Measurements from ENCODE around the gene AKR1E2. TPM values are rescaled to one million over a fixed set of nuclear protein-coding genes. Genes with fewer than 3 reads are reported as not detected.

The AKR1E2 gene
- total RNA-seq, 1 donor from 2014 or later = 0.53 TPM

GRCh38 chr10:4867520-4868356 is 41.7 kb downstream of the AKR1E2 start:
- TF ChIP-seq CTCF (IDR thresholded peaks at IDR 0.05) = no peak
- intact Hi-C loops (cut with DNase I) = loop anchor here (5.0 kb wide), 1 partner anchor 70 kb away; no protein-coding TSS in a partner anchor
- DNase-seq (ENCODE audit: low spot score in 2 of 2) = no peak
- H3K9me3 ChIP-seq = no peaks in the 10 kb centered on the region
- H3K27ac ChIP-seq = peak overlapping the region; percentile 39 to 74
- no peaks in the 10 kb centered on the region for H3K27me3 ChIP-seq
- H3K36me3 ChIP-seq = no peaks in the 10 kb centered on the region
- H3K4me1 ChIP-seq = peaks cover 0 to 3% of the 10 kb centered on the region in 2 donors
- H3K4me3 ChIP-seq = no peak overlapping the region

GRCh38 chr10:4868357-4868657 is 42.3 kb downstream of the AKR1E2 start:
- intact Hi-C loops (cut with DNase I) = loop anchor here (5.0 kb wide), 1 partner anchor 69 kb away; no protein-coding TSS in a partner anchor
- Histone ChIP-seq H3K27ac (peak overlapping the region; percentile 39 to 74), H3K9me3 (no peaks in the 10 kb centered on the region), H3K27me3 (no peaks in the 10 kb centered on the region), H3K4me3 (no peak overlapping the region), H3K4me1 (peaks cover 0 to 3% of the 10 kb centered on the region in 2 donors), H3K36me3 (no peaks in the 10 kb centered on the region)
- DNase-seq (ENCODE audit: low spot score in 2 of 2) = no peak
- TF ChIP-seq CTCF (IDR thresholded peaks at IDR 0.05) = no peak

- no peak for TF ChIP-seq CTCF (IDR thresholded peaks at IDR 0.05)
- intact Hi-C loops (cut with DNase I) = no loop called here
- Histone ChIP-seq H3K27ac (no peak overlapping the region), H3K36me3 (no peaks in the 10 kb centered on the region), H3K27me3 (no peaks in the 10 kb centered on the region), H3K4me3 (no peak overlapping the region), H3K9me3 (no peaks in the 10 kb centered on the region), H3K4me1 (no peaks in the 10 kb centered on the region)
- DNase-seq (ENCODE audit: low spot score in 2 of 2) = no peak
Observed at GRCh38 chr10:4882704-4883078, 56.7 kb downstream of the AKR1E2 start.

- H3K4me1 ChIP-seq = no peaks in the 10 kb centered on the region
- no peak for TF ChIP-seq CTCF (IDR thresholded peaks at IDR 0.05)
- no peaks in the 10 kb centered on the region for H3K36me3 ChIP-seq
- intact Hi-C loops (cut with DNase I) = no loop called here
- no peak overlapping the region for H3K27ac ChIP-seq
- DNase-seq (ENCODE audit: low spot score in 2 of 2) = no peak
- no peaks in the 10 kb centered on the region for H3K27me3 ChIP-seq
- no peak overlapping the region for H3K4me3 ChIP-seq
- H3K9me3 ChIP-seq = no peaks in the 10 kb centered on the region
Observed at GRCh38 chr10:4883079-4883739, 57.2 kb downstream of the AKR1E2 start.

- intact Hi-C loops (cut with DNase I) = no loop called here
- DNase-seq (ENCODE audit: low spot score in 2 of 2) = no peak
Observed at GRCh38 chr10:4885162-4885561, 59.2 kb downstream of the AKR1E2 start.

More at GRCh38 chr10:4885162-4885561, 59.2 kb downstream of the AKR1E2 start:
- H3K27ac ChIP-seq = no peak overlapping the region
- no peaks in the 10 kb centered on the region for H3K4me1 ChIP-seq
- H3K4me3 ChIP-seq = no peak overlapping the region
- H3K27me3 ChIP-seq = no peaks in the 10 kb centered on the region
- H3K9me3 ChIP-seq = no peaks in the 10 kb centered on the region
- TF ChIP-seq CTCF (IDR thresholded peaks at IDR 0.05) = no peak
- no peaks in the 10 kb centered on the region for H3K36me3 ChIP-seq

All from ascending aorta (tissue), 2 donors.